BJ (cell line): Measurements from ENCODE around the gene PFAS. TPM values are rescaled to one million over a fixed set of nuclear protein-coding genes. Genes with fewer than 3 reads are reported as not detected.
"Not testable (repeated sequence)": the region's sequence is repeated elsewhere in the genome, so short reads cannot be mapped to it uniquely, and the experiment has no call there.

ENCODE experiments used
- CTCF ChIA-PET: fragments of 350-600 bp; formaldehyde crosslinking; extraction: SDS; loops from one replicate; lab custom pipeline; 2021; ENCODE audit warnings: antibody characterized with exemption, inconsistent platforms; lab: Yijun Ruan, JAX
- POLR2A ChIA-PET: fragments of 300-600 bp; sonication (Branson Sonifier 250); formaldehyde crosslinking; extraction: SDS; loops from one replicate; lab custom pipeline; 2021; ENCODE audit warnings: antibody characterized with exemption; lab: Charles Lee
- DNase-seq: peaks from one replicate; pipeline ENCODE4 v3.0.0-alpha.2; 2011; ENCODE audit warnings: low read depth
- H3K27me3 ChIP-seq: 2 replicates; pipeline ENCODE4 v1.6.0; 2011; ENCODE audit warnings: low read length; ENCODE audit not compliant: control insufficient read depth, insufficient read depth
- H3K36me3 ChIP-seq: 2 replicates; pipeline ENCODE4 v1.5.1; 2011; ENCODE audit warnings: low read length; ENCODE audit not compliant: control insufficient read depth, insufficient read depth
- H3K4me3 ChIP-seq: 2 replicates; pipeline ENCODE4 v1.5.1; 2011; ENCODE audit warnings: low read depth, mild to moderate bottlenecking, control low read depth, low read length
- CTCF ChIP-seq: IDR thresholded peaks from 2 replicates; pipeline ENCODE4 v1.5.1; 2011; ENCODE audit warnings: low read depth, mild to moderate bottlenecking, control low read depth, inconsistent platforms, low read length, moderate library complexity; ENCODE audit not compliant: insufficient read depth
- polyA plus RNA-seq: library from polyadenylated mRNA; depleted of rRNA; stranded (reverse); fragments of >200 nt; gene quantifications from 2 replicates; pipeline ENCODE4 v1.2.3, GENCODE V29; 2011

PFAS gene
- polyA plus RNA-seq, 1 experiment, result 15.6 TPM

- no peak for DNase-seq
- H3K4me3 ChIP-seq, result no peak overlapping the region
- CTCF ChIA-PET, result interaction anchor here (1.5 kb wide), 1 partner anchor 10 kb away, joined by 4 read pairs; the partner anchor contains the start of gene CTC1
- POLR2A ChIA-PET, result no interaction called here
- H3K36me3 ChIP-seq, result peaks cover 14% of the 10 kb centered on the region
- TF ChIP-seq CTCF, result no peak
- no peaks in the 10 kb centered on the region for H3K27me3 ChIP-seq
Measured at GRCh38 chr17:8237886-8238285, 11.2 kb upstream of the PFAS start.

GRCh38 chr17:8243827-8244226 is 5.3 kb upstream of the PFAS start:
- ChIA-PET POLR2A (no interaction called here), CTCF (interaction anchor here (0.8 to 1.1 kb wide), 3 partner anchors 13 to 57 kb away, joined by 3 to 4 read pairs (median 3); no protein-coding TSS in a partner anchor)
- DNase-seq, result no peak
- TF ChIP-seq CTCF, result no peak
- Histone ChIP-seq H3K27me3 (no peaks in the 10 kb centered on the region), H3K36me3 (no peaks in the 10 kb centered on the region), H3K4me3 (no peak overlapping the region)

GRCh38 chr17:8244768-8245167 is 4.3 kb upstream of the PFAS start:
- Histone ChIP-seq H3K36me3 (no peaks in the 10 kb centered on the region), H3K4me3 (no peak overlapping the region), H3K27me3 (no peaks in the 10 kb centered on the region)
- ChIA-PET CTCF (interaction anchor here (0.8 kb wide), 1 partner anchor 14 kb away, joined by 3 read pairs; no protein-coding TSS in a partner anchor), POLR2A (no interaction called here)
- no peak for TF ChIP-seq CTCF
- DNase-seq, result no peak

- ChIA-PET CTCF (interaction anchor here (1.0 to 1.6 kb wide), 2 partner anchors 11 to 131 kb away, joined by 3 read pairs; no protein-coding TSS in a partner anchor), POLR2A (no interaction called here)
- H3K36me3 ChIP-seq, result no peaks in the 10 kb centered on the region; the same call in none of the 2 replicates
- TF ChIP-seq CTCF, result no peak
- DNase-seq, result no peak
- no peaks in the 10 kb centered on the region for H3K27me3 ChIP-seq
- peak overlapping the region; percentile 85 for H3K4me3 ChIP-seq
Measured at GRCh38 chr17:8249621-8250500, 772 bp downstream of the PFAS start.

- H3K27me3 ChIP-seq, DNase-seq, POLR2A ChIA-PET, H3K4me3 ChIP-seq: not testable (repeated sequence)
- CTCF ChIA-PET, result interaction anchor here (1.4 kb wide), 2 partner anchors 9 to 51 kb away, joined by 5 to 7 read pairs; no protein-coding TSS in a partner anchor
- peaks cover 11% of the 10 kb centered on the region for H3K36me3 ChIP-seq
Measured at GRCh38 chr17:8251411-8251810, 2.3 kb downstream of the PFAS start.
